Measurements from ENCODE around the gene SPTBN1. TPM values are rescaled to one million over a fixed set of nuclear protein-coding genes. Genes with fewer than 3 reads are reported as not detected.
A peak's percentile ranks its signal among the peaks of the same experiment; 100 is the strongest.

The SPTBN1 gene
- total RNA-seq, 1 donor from 2014 or later: 601 TPM

GRCh38 chr2:54593249-54593648 is 137.1 kb downstream of the SPTBN1 start:
- Histone ChIP-seq H3K4me3 (no peak overlapping the region), H3K4me1 (peaks cover 73% of the 10 kb centered on the region), H3K9me3 (no peaks in the 10 kb centered on the region), H3K36me3 (no peaks in the 10 kb centered on the region), H3K27me3 (ENCODE audit: low read depth) (no peaks in the 10 kb centered on the region), H3K27ac (no peak overlapping the region)
- ATAC-seq: no peak
- no peak for TF ChIP-seq CTCF (IDR thresholded peaks at IDR 0.05)
- no peak for DNase-seq
- intact Hi-C loops (cut with DNase I): no loop called here

GRCh38 chr2:54594048-54594447 is 137.9 kb downstream of the SPTBN1 start:
- H3K4me1 ChIP-seq: peaks cover 73% of the 10 kb centered on the region
- no peaks in the 10 kb centered on the region for H3K27me3 ChIP-seq (ENCODE audit: low read depth)
- DNase-seq (no peak), ATAC-seq (no peak)
- H3K36me3 ChIP-seq: peaks cover 7% of the 10 kb centered on the region
- H3K4me3 ChIP-seq: no peak overlapping the region
- no peak overlapping the region for H3K27ac ChIP-seq
- intact Hi-C loops (cut with DNase I): no loop called here
- H3K9me3 ChIP-seq: no peaks in the 10 kb centered on the region
- TF ChIP-seq CTCF (IDR thresholded peaks at IDR 0.05): no peak

GRCh38 chr2:54595161-54595803 is 139.2 kb downstream of the SPTBN1 start:
- no peak for DNase-seq
- ATAC-seq: no peak
- Histone ChIP-seq H3K4me3 (no peak overlapping the region), H3K4me1 (peaks cover 73% of the 10 kb centered on the region), H3K36me3 (peaks cover 19% of the 10 kb centered on the region), H3K27ac (peak overlapping the region; percentile 50), H3K9me3 (no peaks in the 10 kb centered on the region), H3K27me3 (ENCODE audit: low read depth) (no peaks in the 10 kb centered on the region)
- intact Hi-C loops (cut with DNase I): no loop called here
- no peak for TF ChIP-seq CTCF (IDR thresholded peaks at IDR 0.05)

GRCh38 chr2:54595999-54596902 is 140.1 kb downstream of the SPTBN1 start:
- intact Hi-C loops (cut with DNase I): no loop called here
- peaks cover 19% of the 10 kb centered on the region for H3K36me3 ChIP-seq
- H3K27ac ChIP-seq: peak overlapping the region; percentile 50
- ATAC-seq (peak; percentile 9 to 45), DNase-seq (no peak)
- no peaks in the 10 kb centered on the region for H3K9me3 ChIP-seq
- H3K4me1 ChIP-seq: peaks cover 68% of the 10 kb centered on the region
- no peak overlapping the region for H3K4me3 ChIP-seq
- TF ChIP-seq CTCF (IDR thresholded peaks at IDR 0.05): no peak
- H3K27me3 ChIP-seq (ENCODE audit: low read depth): no peaks in the 10 kb centered on the region

GRCh38 chr2:54597153-54597848 is 141.2 kb downstream of the SPTBN1 start:
- TF ChIP-seq CTCF (IDR thresholded peaks at IDR 0.05): no peak
- peak overlapping the region; percentile 50 for H3K27ac ChIP-seq
- H3K36me3 ChIP-seq: peaks cover 19% of the 10 kb centered on the region
- intact Hi-C loops (cut with DNase I): no loop called here
- H3K4me1 ChIP-seq: peaks cover 77% of the 10 kb centered on the region
- ATAC-seq: peak; percentile 14 to 34
- no peaks in the 10 kb centered on the region for H3K9me3 ChIP-seq
- no peaks in the 10 kb centered on the region for H3K27me3 ChIP-seq (ENCODE audit: low read depth)
- no peak for DNase-seq
- no peak overlapping the region for H3K4me3 ChIP-seq
